SW480 (cell line): ENCODE measurements around the gene RNF111.
"Not testable (repeated sequence)": the region's sequence is repeated elsewhere in the genome, so short reads cannot be mapped to it uniquely, and the experiment has no call there.

ENCODE experiments used
- DNase-seq: peaks from one replicate; pipeline ENCODE4 v3.0.0-alpha.2; 2016; ENCODE audit warnings: low spot score

RNF111 gene

GRCh38 chr15:59000251-59000650, 12.8 kb downstream of the RNF111 start:
- DNase-seq: not testable (repeated sequence)

- no peak for DNase-seq
These were observed 14.5 kb downstream of the RNF111 start for GRCh38 chr15:59001946-59002345.

- no peak for DNase-seq
These were observed 15.0 kb downstream of the RNF111 start for GRCh38 chr15:59002418-59002859.

- no peak for DNase-seq
These were observed 18.1 kb downstream of the RNF111 start for GRCh38 chr15:59005579-59005978.

GRCh38 chr15:59008086-59008485, 20.6 kb downstream of the RNF111 start:
- no peak for DNase-seq

- DNase-seq: no peak
These were observed 23.9 kb downstream of the RNF111 start for GRCh38 chr15:59011262-59011952.

- DNase-seq: no peak
These were observed 25.9 kb downstream of the RNF111 start for GRCh38 chr15:59013246-59013873.

GRCh38 chr15:59014068-59014467, 26.6 kb downstream of the RNF111 start:
- no peak for DNase-seq

- DNase-seq: no peak
These were observed 30.0 kb downstream of the RNF111 start for GRCh38 chr15:59017449-59017848.

GRCh38 chr15:59018833-59019232, 31.4 kb downstream of the RNF111 start:
- no peak for DNase-seq

- DNase-seq: no peak
These were observed 32.9 kb downstream of the RNF111 start for GRCh38 chr15:59020322-59020721.

- DNase-seq: no peak
These were observed 34.7 kb downstream of the RNF111 start for GRCh38 chr15:59022188-59022587.

GRCh38 chr15:59026207-59026606, 38.7 kb downstream of the RNF111 start:
- no peak for DNase-seq

GRCh38 chr15:59028387-59028955, 41.0 kb downstream of the RNF111 start:
- no peak for DNase-seq

GRCh38 chr15:59029554-59029953, 42.1 kb downstream of the RNF111 start:
- no peak for DNase-seq

- DNase-seq: no peak
These were observed 47.7 kb downstream of the RNF111 start for GRCh38 chr15:59035201-59035600.

GRCh38 chr15:59039225-59039624, 51.8 kb downstream of the RNF111 start:
- no peak for DNase-seq

GRCh38 chr15:59042041-59042440, 54.6 kb downstream of the RNF111 start:
- no peak for DNase-seq

GRCh38 chr15:59048897-59049296, 61.4 kb downstream of the RNF111 start:
- DNase-seq: no peak

- no peak for DNase-seq
These were observed 64.7 kb downstream of the RNF111 start for GRCh38 chr15:59051873-59052861.

GRCh38 chr15:59052915-59053407, 65.5 kb downstream of the RNF111 start:
- no peak for DNase-seq

- no peak for DNase-seq
These were observed 66.0 kb downstream of the RNF111 start for GRCh38 chr15:59053482-59053881.
